Inflammatory macrophage (primary cell): ENCODE measurements around the gene ARID1B.

Experiments
- DNase-seq, 2 donors: peaks; one replicate each; pipeline ENCODE4 v3.0.0-alpha.2; 2020 to 2022

The ARID1B gene

DNA sequence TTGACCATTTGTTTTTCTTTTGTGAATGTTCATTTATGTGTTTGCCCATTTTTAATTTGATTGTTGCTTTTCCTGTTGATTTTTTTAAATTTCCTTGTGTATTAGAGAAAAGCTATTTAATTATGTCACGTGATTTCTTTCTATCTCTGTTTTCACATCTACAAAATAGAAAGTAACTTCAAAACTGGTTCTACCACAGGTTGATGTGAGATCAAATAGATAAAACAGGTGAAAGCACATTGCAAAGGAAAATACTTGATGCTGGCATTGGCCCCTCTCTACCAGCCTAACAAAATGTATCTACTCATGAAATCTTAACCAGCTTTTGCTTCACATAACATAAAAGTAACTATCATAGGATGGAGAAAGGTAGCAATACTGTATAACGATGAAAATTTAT, 416.9 kb downstream of the ARID1B start:
- DNase-seq: no peak

DNA sequence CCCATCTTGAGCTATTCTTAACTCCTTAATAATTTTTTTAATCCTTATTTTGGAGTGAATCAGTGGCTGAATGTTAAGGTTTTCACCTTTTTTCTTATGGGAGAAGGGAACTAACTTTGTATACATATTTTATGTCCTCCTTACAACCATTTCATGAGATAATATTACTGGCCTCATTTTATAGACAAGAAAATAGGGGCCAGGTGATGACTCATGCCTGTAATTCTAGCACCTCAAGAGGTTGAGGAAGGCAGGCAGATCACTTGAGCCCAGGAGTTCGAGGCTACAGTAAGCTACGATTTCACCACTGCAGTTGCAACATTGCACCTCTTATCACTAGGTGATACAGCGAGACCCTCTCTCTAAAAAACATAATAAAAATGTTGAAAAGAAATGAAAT, 417.5 kb downstream of the ARID1B start:
- no peak for DNase-seq

DNA sequence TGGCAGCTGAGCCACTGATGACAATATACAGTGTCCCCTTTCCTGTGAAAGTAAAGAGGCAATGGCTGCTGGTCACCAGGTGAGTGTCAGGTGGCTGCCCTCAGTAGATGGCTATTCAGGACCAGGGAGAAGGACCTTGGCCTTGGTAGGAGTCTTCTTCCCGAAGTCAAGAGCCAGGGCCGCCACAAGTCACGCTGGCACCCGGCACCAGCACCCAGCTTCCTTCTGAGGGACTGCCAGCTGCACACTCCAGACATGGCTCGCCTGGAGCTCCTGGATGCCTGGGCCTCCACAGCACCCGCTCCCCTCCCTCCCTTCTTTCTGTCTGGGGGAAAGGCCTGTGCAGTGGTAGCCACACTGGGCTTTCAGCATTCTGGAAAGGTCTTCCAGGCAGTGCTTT, 419.2 kb downstream of the ARID1B start:
- no peak for DNase-seq

DNA sequence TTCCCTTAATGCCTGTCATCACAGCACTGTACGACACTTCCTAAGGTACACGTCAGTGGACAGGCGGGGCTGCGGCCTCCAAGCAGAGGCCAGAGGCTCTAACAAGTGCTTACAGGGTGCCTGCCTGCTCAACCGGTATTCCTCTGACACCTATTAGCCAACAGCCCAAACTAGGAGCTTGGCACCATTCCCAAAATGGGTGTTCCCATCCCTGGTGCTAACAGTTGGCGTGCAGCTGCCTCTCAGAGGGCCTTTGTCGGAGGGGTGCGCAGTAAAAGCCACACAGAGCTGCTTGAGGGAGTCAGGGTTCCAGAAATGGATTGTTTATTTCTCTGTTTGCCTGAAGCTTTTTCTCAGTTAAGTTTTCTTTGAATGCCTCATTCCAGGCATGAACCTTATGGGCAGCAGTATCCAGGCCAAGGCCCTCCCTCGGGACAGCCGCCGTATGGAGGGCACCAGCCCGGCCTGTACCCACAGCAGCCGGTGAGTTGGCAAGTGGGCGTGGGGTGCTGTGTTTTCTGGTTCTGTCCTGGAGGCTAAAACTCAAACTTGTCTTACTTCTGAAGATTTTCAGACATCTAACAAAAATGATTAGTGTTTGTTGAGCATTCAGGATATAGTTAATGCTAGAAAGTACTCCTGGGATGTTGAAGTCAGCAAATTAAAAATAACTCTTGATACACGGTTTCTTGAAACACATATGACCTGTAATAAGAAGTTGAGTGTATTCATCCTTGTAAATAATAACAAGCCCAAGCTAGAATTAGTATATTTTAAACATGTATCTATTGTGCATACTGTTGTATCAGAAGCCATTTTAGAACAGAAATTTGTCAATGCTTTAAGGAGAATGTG, 421.5 kb downstream of the ARID1B start:
- no peak for DNase-seq

DNA sequence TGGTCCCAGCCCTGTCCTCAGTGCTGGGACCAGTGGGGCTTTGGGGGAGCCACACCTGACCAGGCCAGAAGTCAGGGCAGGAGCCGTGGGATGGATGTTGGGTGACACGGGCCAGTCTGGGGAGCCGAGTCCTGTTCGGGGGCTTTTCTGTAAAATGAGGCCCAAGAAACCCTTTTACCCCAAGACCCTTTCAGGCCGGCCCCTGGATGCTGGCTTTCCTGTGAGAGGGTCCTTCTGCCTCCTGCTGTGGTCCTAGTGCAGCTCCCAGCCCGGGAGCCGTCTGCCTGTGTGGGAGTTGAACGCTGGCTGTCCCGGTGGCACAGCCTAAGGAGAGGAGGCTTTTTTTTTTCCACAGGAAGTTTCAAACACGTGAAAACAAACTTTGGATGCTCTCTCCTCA, 422.9 kb downstream of the ARID1B start:
- DNase-seq: no peak

DNA sequence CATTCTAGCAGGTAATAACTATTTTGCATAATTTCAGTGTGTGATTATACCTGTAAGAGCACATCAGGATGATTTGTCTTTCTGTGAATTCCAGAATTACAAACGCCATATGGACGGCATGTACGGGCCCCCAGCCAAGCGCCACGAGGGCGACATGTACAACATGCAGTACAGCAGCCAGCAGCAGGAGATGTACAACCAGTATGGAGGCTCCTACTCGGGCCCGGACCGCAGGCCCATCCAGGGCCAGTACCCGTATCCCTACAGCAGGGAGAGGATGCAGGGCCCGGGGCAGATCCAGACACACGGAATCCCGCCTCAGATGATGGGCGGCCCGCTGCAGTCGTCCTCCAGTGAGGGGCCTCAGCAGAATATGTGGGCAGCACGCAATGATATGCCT, 423.4 kb downstream of the ARID1B start:
- DNase-seq: no peak

DNA sequence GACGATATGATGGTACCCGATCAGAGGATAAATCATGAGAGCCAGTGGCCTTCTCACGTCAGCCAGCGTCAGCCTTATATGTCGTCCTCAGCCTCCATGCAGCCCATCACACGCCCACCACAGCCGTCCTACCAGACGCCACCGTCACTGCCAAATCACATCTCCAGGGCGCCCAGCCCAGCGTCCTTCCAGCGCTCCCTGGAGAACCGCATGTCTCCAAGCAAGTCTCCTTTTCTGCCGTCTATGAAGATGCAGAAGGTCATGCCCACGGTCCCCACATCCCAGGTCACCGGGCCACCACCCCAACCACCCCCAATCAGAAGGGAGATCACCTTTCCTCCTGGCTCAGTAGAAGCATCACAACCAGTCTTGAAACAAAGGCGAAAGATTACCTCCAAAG, 423.9 kb downstream of the ARID1B start:
- no peak for DNase-seq

DNA sequence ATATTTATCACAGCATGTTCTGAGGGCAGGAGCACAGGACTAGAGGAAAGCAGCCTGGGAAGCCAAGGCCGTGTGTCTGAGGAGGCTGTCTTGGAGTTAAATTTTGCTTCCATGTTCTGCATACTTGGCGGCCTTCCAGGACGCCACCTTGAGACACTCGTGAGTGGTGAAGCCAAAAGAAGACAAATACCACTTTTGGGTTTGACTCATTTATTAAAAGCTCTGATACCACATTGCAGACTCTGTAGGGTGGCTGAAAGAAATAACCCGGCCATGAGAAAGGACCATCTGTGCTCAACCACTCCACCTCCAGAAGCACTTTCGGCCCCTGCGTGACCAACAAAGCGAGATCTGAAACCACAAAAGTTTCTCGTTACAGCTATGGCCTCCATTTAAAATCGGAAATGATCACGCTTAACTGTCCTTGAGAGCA, 426.1 kb downstream of the ARID1B start:
- no peak for DNase-seq

DNA sequence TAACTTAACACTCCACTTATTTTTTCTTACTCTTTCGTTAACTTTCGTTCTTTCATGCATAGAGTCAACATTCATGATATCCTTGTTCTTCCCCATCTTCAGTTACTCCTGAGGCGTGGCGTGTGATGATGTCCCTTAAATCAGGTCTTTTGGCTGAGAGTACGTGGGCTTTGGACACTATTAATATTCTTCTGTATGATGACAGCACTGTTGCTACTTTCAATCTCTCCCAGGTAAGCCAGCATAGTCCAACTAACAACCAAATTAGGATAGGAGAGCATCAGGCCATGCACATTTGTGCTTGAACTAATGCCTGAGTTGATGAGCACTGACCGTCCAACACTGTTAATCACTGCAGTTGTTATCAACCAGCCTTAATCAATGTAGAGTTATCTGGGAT, 426.6 kb downstream of the ARID1B start:
- DNase-seq: no peak

DNA sequence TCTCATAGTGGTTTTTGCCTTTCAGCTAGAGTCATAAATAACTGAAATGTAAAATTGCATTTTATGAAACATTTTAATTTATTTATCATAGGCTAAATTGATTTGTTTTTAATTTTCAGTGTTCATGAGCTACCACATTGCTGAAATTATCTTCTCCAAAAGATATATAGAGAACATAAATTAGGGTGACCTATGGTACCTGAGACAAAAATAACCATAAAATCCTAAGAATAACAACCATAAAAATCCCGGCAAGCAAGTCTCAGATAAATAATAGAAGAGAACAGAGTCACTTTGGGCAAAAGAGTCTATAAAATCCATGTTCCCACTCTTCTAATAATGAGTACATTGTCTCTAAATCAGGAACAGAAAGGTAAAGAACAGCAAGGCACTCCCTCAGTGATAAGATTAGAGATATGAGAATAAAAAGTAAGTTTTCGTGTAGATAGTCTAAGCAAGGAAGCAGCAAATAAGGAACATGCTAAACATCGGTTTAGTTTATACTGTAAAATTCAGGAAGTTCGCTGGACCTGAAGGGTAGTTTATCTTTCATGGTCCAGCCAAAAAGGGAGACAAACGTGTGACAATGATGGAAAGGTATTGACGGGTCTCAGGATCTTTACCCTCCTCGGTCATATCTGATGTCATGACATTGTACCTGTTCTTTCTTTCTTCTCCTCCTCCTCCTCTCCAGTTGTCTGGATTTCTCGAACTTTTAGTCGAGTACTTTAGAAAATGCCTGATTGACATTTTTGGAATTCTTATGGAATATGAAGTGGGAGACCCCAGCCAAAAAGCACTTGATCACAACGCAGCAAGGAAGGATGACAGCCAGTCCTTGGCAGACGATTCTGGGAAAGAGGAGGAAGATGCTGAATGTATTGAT, 428.5 kb downstream of the ARID1B start:
- DNase-seq: no peak

DNA sequence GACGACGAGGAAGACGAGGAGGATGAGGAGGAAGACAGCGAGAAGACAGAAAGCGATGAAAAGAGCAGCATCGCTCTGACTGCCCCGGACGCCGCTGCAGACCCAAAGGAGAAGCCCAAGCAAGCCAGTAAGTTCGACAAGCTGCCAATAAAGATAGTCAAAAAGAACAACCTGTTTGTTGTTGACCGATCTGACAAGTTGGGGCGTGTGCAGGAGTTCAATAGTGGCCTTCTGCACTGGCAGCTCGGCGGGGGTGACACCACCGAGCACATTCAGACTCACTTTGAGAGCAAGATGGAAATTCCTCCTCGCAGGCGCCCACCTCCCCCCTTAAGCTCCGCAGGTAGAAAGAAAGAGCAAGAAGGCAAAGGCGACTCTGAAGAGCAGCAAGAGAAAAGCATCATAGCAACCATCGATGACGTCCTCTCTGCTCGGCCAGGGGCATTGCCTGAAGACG, 429.2 kb downstream of the ARID1B start:
- DNase-seq: no peak

DNA sequence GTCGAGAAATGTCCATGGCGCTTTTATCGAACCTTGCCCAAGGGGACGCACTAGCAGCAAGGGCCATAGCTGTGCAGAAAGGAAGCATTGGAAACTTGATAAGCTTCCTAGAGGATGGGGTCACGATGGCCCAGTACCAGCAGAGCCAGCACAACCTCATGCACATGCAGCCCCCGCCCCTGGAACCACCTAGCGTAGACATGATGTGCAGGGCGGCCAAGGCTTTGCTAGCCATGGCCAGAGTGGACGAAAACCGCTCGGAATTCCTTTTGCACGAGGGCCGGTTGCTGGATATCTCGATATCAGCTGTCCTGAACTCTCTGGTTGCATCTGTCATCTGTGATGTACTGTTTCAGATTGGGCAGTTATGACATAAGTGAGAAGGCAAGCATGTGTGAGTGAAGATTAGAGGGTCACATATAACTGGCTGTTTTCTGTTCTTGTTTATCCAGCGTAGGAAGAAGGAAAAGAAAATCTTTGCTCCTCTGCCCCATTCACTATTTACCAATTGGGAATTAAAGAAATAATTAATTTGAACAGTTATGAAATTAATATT, 430.4 kb downstream of the ARID1B start:
- DNase-seq: no peak

DNA sequence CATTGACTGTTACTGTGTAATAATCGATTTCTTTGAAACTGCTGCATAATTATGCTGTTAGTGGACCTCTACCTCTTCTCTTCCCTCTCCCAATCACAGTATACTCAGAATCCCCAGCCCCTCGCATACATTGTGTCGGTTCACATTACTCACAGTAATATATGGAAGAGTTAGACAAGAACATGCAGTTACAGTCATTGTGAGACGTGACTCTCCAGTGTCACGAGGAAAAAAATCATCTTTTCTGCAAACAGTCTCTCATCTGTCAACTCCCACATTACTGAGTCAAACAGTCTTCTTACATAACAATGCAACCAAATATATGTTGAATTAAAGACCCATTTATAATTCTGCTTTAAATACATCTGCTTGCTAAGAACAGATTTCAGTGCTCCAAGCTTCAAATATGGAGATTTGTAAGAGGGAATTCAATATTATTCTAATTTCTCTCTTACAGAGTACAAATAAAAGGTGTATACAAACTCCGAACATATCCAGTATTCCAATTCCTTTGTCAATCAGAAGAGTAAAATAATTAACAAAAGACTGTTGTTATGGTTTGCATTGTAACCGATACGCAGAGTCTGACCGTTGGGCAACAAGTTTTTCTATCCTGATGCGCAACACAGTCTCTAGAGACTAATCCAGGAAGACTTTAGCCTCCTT, 432.8 kb downstream of the ARID1B start:
- no peak for DNase-seq

DNA sequence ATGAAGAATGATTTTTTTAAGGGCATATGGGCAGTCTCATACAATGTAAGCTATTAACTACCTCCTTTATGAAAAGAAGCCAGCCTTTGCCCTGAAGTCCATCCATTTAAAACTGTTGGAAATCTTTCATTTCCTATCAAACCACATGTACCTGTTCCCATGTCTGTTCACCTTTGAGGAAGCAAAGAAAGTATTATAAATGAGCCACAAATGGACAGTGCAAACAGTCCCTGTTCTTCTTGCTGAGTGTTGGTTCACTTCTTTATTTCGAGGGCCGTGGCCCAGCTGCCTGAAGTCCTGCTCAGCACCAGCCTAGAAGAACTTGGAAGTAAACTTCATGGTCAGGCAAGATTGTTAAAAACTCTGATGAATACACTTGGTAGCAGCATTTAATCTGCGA, 433.8 kb downstream of the ARID1B start:
- DNase-seq: no peak

DNA sequence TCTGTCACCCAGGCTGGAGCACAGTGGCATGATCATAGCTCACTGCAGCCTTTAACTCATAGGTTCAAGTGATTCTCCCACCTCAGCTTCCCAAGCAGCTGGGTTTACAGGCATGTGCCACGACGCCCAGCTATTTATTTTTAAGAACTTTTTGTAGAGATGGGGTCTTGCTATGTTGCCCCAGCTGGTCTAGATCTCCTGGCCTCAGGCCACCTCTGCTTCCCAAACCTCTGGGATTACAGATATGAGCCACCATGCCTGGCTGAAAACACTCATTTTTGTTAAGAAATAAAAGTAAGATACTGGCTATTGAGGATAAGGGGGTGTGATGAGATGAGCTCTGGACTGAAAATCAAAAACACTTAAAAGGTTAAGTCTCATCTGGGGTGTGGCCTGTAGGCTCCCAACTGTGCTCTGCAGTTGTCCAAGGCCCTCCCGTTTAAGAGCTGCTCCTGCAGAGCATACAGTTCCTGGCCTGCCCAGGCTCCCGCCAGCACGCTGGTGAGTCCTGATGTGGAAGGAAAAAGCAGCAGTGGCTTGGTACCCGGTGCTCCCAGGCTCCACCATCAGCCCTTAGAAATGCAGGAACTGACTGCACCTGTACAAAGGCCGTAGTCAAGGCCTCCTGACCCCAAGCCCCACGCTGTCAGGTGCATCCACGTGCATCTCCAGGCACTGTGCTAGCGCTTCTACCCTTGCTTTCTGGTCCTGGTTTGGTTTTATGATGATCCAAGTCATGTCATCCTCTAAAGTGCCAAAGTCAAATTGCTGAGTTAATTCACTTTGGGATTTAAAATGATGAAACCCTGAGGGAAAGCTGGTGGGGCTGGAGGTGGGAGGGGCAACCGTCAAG, 434.7 kb downstream of the ARID1B start:
- DNase-seq: no peak

DNA sequence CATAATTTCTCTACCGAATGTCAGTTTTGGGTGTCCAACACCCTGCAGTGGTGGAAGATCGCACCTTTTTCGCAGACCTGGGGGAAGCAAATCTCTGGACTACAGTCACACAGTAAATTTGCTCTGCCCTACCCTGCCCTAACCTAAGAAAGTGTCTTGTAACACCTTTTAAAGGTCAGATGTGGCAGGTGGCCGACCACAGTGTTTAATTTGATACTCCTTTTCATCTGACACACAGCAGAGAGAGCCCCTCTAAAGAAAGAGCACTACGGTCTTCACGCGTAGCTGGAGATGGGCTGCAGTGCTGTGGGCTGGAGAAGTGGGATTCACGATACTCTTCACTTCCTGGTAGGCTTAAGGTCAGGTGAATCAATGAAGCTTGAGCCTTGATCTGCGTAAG, 436.2 kb downstream of the ARID1B start:
- no peak for DNase-seq

DNA sequence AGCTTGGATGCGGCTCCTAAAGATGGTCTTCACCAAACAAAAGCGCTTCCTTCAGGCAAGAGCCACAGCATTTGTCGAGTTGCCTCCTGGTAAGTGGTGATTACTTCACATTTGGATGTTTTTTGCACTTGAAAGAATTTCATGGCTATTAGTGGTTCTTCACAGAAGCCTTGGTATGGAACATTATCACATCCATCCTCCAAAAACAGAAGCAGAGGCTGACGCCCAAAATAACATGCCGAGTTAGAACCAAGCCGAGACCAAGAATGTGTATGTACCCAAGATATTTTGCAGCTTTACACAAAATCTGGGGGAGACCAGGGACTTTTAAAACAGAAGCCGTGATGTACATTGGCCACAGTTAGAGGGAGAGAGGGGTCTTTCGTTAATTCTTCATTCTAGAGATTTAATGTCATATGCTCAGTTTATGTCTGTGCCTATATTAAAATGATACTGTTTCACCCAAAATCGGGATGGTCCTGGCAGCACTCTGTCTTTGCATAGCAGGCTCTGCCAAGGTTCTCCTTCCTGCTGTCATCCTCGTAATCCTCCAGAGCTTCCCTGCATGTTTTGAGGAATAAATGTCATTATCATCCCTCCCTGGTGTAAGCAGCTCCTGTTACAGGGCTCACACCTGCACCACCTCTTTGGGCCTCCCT, 436.9 kb downstream of the ARID1B start:
- no peak for DNase-seq

DNA sequence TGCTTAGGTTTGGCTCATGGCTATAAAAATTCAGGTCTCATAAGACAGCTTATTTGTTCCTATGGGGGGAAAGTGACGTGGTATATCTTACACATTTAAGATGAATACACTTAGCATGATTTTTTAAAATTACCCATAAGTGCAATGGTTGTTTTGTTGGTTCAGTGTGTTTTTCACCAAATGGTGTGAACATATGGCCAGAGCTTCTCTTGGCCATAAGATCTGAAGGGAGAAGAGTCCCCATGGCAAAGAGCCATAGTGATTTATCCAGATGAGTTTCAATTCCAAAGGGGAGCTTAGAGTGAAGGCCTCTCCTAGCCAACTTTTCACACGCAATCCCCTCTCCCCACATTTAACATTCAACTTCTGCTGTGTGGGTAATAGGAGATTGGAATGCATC, 438.5 kb downstream of the ARID1B start:
- no peak for DNase-seq

DNA sequence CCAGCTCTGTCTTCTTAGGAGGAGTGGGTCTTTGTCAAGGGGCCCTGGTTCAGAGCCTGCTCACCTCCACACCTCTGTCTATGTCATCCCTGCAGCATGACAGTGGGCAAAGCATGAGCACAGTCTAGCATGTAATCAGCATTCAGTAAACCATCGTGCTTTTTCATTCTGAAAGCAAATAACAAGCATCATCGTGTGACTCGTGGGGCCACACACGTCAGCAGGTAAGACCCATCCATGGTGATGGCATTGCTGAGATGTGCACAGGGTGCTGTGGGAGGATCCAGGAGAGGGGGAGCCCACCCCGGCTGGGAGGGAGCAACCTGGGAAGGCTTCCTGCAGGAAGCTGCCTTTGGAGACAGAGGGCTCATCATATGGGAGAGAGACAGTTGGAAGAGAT, 439.4 kb downstream of the ARID1B start:
- DNase-seq: no peak

DNA sequence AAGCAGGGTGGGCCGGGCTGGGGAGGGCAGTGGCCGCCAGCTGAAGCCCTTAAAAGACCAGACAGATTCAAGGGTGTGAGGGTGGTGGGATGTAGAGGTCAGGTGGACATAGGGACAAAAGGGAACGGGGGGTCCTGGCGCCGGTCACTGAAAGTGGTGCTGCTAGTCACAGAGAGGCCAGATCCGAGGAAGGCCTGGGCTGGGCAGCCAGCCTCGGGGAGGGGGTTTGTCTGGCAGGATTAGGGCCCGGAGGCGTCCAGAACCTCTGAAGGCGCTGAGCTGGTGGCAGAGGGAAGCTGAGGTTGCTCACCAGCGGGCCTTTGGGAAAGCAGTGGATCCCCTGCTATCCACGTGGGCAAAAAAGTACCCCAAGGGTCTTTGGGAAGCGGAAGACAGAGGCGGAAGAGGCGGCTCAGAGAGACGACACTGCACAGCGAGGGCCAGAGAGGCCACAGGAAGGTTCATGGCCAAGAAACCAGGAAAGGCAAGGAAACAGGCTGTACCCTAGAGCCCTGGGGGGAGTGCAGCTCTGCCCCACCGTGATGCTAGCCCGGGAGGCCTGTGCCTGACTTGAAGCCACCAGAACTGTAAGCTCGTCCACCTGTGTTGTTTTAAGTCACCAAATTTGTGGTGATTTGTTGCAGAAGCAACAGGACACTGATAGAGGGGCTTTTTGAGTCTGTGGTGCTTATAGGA, 440.2 kb downstream of the ARID1B start:
- DNase-seq: no peak

DNA sequence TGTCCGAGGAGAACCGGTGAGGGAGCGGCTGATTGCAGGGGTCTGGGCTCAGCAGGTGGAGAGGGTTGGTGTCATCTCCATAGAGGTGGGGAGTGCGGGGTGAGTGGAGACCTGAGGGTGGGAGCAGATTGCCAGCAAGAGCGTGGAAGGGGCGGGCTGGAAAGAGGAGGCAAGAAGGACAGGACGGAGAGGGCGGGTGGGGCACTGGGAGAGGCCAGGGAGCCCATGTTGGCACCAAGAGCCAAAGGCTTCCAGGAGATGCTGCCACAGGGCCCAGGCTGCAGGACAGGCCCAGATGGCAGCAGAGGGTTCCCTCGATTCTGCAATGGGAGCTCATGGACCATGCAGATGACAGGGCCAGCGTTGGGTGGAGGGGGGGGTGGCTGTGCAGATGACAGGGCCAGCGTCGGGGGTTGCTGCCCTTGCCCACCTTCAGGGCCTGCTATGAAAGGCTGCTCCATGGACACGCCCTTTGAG, 440.8 kb downstream of the ARID1B start:
- DNase-seq: no peak
